Cardiac muscle cell (in vitro differentiated cells and primary cell): ENCODE measurements around the gene RBCK1. TPM values are rescaled to one million over a fixed set of nuclear protein-coding genes. Genes with fewer than 3 reads are reported as not detected.
"Not testable (repeated sequence)": the region's sequence is repeated elsewhere in the genome, so short reads cannot be mapped to it uniquely, and the experiment has no call there.

Experiments
- DNase-seq, 2 donors: peaks; one replicate each; pipeline versions ENCODE4 v3.0.0 to v3.0.0-alpha.2; 2010 to 2017; ENCODE audit warnings: low read depth in 1 of 2, low spot score in 1 of 2
- H3K27ac ChIP-seq: fragments of 200-600 bp; sonication (generic); 2 replicates; pipeline ENCODE4 v1.5.1; 2016
- H3K27me3 ChIP-seq: fragments of 200-600 bp; sonication (generic); 2 replicates; pipeline ENCODE4 v1.6.0; 2016; ENCODE audit warnings: control low read depth
- H3K36me3 ChIP-seq: fragments of 200-600 bp; sonication (generic); 2 replicates; pipeline ENCODE4 v1.5.1; 2016; ENCODE audit warnings: control low read depth
- H3K4me1 ChIP-seq: fragments of 200-600 bp; sonication (generic); 2 replicates; pipeline ENCODE4 v1.8.1; 2017; ENCODE audit warnings: low read depth, mild to moderate bottlenecking, mixed run types
- H3K4me3 ChIP-seq: fragments of 200-600 bp; sonication (generic); 2 replicates; pipeline ENCODE4 v1.5.1; 2016; ENCODE audit warnings: mild to moderate bottlenecking
- H3K9me3 ChIP-seq: fragments of 200-600 bp; sonication (generic); 2 replicates; pipeline ENCODE4 v1.5.1; 2017; ENCODE audit warnings: low read depth, mild to moderate bottlenecking, control low read depth
- polyA plus RNA-seq: library from polyadenylated mRNA; unstranded; fragments of >200 nt; fragmentation: Nextera tagmentation; extraction: Ambion mirVana; gene quantifications from 2 replicates; pipeline ENCODE4 v1.2.1, GENCODE V29; 2016
- total RNA-seq: library from RNA; depleted of rRNA; stranded (reverse); fragments of >200 nt; gene quantifications from 2 replicates; pipeline ENCODE4 v1.2.3, GENCODE V29; 2016
- TF ChIP-seq, protein P1 (sequence below): IDR thresholded peaks from 2 replicates; pipeline ENCODE4 v1.5.1; 2012; ENCODE audit warnings: low read depth, mild to moderate bottlenecking, low read length

Gene RBCK1
- total and polyA plus RNA-seq, 2 experiments from 2014 or later, result 51.5 to 104 TPM

DNA sequence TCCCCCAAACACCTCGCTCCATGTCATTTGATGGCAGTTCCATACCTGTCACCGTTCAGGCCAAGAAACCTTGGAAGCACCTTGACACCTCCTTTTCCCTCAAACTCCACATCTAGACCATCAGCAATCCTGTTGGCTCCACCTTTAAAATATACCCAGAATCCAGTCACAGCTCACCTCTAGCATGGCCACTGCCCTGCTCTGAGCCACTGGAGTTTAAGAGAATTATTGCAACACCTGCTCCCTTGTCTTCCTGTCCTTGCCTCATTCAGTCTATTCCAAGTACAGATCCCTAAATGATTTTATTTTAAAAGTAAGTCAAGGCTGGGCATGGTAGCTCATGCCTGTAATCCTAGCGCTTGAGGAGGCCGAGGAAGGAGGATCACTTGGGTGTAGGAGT is 39.2 kb upstream of the RBCK1 start:
- TF ChIP-seq, protein P1, sequence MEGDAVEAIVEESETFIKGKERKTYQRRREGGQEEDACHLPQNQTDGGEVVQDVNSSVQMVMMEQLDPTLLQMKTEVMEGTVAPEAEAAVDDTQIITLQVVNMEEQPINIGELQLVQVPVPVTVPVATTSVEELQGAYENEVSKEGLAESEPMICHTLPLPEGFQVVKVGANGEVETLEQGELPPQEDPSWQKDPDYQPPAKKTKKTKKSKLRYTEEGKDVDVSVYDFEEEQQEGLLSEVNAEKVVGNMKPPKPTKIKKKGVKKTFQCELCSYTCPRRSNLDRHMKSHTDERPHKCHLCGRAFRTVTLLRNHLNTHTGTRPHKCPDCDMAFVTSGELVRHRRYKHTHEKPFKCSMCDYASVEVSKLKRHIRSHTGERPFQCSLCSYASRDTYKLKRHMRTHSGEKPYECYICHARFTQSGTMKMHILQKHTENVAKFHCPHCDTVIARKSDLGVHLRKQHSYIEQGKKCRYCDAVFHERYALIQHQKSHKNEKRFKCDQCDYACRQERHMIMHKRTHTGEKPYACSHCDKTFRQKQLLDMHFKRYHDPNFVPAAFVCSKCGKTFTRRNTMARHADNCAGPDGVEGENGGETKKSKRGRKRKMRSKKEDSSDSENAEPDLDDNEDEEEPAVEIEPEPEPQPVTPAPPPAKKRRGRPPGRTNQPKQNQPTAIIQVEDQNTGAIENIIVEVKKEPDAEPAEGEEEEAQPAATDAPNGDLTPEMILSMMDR, result no peak
- no peaks in the 10 kb centered on the region for H3K36me3 ChIP-seq
- no peaks in the 10 kb centered on the region for H3K27me3 ChIP-seq

DNA sequence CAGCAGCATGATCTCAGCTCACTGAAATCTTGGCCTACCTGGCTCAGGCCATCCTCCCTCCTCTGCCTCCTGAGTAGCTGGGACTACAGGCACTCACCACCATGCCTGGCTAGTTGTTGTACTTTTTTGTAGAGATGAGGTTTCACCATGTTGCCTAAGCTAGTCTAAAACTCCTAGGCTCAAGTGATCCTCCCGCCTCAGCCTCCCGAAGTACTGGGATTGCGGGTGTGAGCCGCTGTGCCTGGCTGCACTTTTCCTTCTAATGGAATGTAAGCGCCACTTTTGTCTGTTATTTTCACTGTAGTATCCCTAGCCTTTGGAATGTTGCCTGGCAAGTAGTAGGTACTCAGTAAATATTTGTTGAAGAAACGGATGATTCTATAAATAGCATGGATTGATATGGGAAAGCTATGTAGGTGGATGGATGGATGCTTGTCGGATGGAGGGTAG is 37.9 kb upstream of the RBCK1 start:
- no peaks in the 10 kb centered on the region for H3K27me3 ChIP-seq
- no peaks in the 10 kb centered on the region for H3K4me1 ChIP-seq
- TF ChIP-seq, protein P1, result no peak
- H3K4me3 ChIP-seq, result no peak overlapping the region
- no peak for DNase-seq
- no peak overlapping the region for H3K27ac ChIP-seq
- H3K9me3 ChIP-seq, result no peaks in the 10 kb centered on the region
- H3K36me3 ChIP-seq, result no peaks in the 10 kb centered on the region

More for the DNA sequence above, 39.2 kb upstream of the RBCK1 start:
- no peaks in the 10 kb centered on the region for H3K4me1 ChIP-seq
- no peaks in the 10 kb centered on the region for H3K9me3 ChIP-seq
- H3K4me3 ChIP-seq, result no peak overlapping the region
- DNase-seq, result no peak
- no peak overlapping the region for H3K27ac ChIP-seq

DNA sequence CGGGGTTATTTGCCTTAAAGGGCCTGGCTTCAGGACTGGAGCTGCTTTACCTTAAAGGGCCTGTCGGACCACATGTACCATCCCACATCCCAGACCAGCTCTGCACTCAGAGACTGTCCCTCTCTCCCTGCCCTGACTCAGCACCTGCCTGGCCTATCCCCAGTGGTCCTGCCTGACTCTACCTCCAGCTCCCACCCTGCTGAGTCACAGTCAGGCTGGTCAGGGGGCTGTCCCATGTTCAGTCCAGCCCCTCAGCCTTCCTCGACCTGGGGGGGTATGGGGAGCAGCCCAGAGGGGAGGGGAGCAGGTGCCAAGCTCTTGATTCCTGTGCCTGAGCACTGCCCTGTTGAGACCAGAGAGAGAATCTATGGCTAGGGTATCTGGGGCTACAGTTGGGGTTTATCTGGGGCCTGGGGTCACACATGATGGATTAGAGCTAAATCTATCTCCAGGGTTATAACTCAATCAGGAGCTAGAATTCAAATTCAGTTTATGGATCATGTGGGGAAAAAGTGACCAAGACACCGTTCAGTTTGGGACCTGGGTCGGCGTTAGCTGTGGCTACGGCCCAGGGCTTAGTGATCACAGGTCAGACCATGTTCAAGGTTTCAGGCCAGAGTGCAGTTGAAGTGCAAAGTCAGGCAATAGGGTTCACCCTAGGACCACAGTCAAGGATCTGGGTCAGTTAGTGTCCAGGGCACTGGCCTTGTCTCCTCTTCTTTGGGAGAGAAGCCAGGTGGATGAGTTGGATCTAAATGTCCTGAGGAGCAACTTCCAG is 36.9 kb upstream of the RBCK1 start:
- Histone ChIP-seq H3K4me1 (no peaks in the 10 kb centered on the region), H3K4me3 (no peak overlapping the region), H3K27me3 (no peaks in the 10 kb centered on the region), H3K36me3 (no peaks in the 10 kb centered on the region), H3K27ac (no peak overlapping the region), H3K9me3 (no peaks in the 10 kb centered on the region)
- TF ChIP-seq, protein P1, result no peak
- DNase-seq, result no peak

DNA sequence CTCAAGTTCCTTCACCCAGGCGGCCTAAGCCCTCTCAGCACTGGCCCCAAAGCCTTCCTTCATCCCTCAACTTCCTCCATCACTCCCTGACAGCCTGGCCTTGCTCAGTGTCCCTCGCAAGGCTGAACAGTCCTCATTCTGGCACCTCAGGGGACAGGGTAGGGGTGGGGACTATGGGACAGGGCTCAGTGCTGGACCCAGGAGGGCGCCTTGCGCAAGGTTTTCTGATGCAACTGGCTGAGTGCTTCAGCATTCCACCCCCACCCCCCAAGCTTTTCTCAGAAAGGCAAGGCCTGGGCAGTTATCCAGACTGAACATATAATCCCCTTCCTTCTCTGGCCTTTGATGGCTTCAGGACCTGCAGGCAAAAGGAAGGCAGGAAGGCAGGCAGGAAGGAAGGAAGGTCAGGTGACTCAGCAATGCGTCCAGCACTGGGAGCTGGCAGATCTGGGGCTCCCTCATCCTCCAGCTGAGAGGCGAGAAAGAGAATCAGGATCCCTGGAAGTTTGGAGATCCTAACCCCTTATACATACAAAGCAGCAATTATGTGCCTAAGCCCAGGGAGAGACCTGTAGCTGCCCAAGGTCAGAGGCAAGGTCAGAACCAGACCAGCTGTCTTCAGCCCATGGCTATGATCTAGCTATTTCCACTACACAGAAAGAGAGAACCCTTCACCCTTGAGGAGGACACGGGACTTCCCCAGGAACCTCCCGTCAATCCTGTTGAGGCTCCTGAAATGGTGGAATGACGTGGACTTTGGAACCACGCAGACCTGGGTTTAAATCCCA is 36.1 kb upstream of the RBCK1 start:
- no peaks in the 10 kb centered on the region for H3K27me3 ChIP-seq
- H3K4me1 ChIP-seq, result no peaks in the 10 kb centered on the region
- DNase-seq, result peak in 1 of 2 donors; percentile 96
- no peak overlapping the region for H3K4me3 ChIP-seq
- TF ChIP-seq, protein P1, result no peak
- no peaks in the 10 kb centered on the region for H3K36me3 ChIP-seq
- H3K27ac ChIP-seq, result no peak overlapping the region
- H3K9me3 ChIP-seq, result no peaks in the 10 kb centered on the region

DNA sequence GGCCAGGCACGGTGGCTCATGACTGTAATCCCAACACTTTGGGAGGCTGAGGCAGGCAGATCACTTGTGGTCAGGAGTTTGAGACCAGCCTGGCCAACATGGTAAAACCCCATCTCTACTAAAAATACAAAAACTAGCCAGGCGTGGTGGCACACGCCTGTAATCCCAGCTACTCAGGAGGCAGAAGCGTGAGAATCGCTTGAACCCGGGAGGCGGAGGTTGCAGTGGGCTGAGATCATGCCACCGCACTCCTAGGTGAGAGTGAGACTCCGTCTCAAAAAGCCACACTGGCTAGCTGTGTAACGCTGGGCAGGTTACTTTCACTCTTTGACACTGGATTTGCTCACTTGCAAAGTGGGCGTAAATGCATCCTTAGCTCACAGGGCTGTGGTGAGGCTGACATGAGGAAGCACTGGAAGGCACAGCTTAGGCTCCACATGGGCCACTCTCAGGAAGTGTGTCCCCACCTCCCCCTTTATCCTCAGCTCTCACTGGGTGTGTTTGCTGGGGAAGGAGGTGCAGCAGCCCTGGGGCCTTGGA is 35.5 kb upstream of the RBCK1 start:
- not testable (repeated sequence) for H3K4me3 ChIP-seq, DNase-seq, H3K9me3 ChIP-seq, H3K27ac ChIP-seq, H3K27me3 ChIP-seq, H3K36me3 ChIP-seq, H3K4me1 ChIP-seq
